ENCODE measurements around the gene SPATA31A5.
"Not testable (repeated sequence)": the region's sequence is repeated elsewhere in the genome, so short reads cannot be mapped to it uniquely, and the experiment has no call there.

SPATA31A5 gene

DNA sequence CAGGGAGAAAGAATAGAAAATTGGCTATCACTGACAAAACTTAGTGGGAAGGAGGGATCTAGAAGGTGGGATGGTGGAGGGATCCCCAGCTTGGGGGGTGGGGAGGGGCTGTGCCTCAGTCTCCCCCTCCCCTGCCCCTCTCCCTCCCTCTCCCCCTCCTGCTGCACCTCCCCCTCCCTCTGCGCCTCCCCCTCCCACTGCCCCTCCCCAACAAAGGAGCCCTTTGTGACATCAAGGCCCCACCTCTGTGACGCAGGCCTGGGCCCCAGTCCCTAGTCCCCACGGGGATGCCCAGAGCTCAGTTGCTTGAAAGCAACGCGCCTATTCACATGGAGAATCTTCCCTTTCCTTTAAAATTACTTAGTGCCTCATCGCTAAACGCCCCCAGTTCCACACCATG, at the start of gene SPATA31A5:
Gene SPATA31A5 (plus strand): TSS at position 301 of the 400 bp plus-strand sequence. CDS start 29 bp downstream, at position 330.
- DNase-seq, result not testable (repeated sequence)

DNA sequence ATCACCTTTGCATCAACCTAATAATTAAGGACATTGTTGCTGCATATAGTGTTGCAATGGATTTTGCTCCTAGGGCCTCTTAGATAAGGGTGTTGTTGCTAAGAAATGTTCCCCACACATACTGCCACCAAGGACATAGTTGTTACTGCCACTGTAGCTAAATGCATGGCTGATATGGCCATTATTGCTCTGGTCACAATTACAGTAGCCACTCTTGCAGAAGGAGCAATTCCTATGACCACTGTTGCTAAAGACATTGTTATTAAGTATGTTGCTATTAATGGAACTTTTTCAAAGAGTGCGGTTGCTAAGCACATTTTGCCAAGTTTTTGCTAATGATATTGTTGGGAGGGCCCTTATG, 48.8 kb downstream of the SPATA31A5 start:
- not testable (repeated sequence) for DNase-seq

DNA sequence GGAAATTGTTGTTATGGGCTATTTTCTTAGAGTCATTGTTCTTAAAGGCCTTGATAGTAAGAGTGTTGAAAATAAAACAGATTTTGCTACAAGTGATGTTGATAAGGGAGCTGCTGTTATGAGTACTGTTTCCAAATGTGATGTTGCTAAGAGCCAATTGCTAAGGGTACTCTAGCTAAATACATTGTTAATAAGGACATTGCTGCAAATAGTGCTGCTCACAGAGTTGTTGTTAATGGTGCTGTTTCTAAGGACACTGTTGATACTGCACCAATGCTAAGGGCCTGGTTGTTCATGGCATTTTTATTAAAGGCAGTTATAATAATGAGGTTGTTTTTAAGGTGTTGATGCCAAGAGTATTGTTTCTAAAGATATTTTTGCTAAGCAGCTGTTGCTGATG, 52.2 kb downstream of the SPATA31A5 start:
- not testable (repeated sequence) for DNase-seq
